Measurements from ENCODE around the gene CLRN2.
"Not testable (repeated sequence)": the region's sequence is repeated elsewhere in the genome, so short reads cannot be mapped to it uniquely, and the experiment has no call there.

CLRN2 gene

DNA sequence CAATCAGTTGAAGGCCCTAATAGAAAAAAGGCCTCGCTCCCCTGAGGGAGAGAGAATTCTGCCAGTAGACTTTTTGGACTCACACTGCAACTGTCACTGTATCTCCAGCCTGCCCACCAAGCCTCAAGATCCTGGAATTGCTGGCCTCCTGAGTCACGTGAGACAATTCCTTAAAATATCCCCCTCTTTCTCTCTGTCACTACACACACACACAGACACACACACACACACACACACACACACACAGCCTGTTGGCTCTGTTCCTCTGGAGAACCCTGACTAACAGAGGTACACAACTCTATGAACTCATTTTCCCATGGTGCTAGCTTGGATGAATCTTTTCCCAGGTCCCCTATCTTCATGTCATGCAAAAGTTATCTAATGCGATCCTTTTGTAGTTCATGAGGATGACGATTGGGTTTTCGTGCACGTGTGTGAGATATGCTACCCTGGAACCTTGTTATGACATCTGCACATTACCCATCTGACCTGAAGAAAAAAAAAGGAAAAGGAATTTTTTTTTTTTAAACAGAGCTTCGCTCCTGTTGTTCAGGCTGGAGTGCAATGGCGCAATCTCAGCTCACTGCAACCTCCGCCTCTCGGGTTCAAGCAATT lies 13.7 kb downstream of the CLRN2 start:
- H3K36me3 ChIP-seq (ENCODE audit: control insufficient read depth, insufficient read depth, low read length) = no peaks in the 10 kb centered on the region
- H3K9me3 ChIP-seq (ENCODE audit: control insufficient read depth, insufficient read depth, low read length) = no peaks in the 10 kb centered on the region
- H3K27me3 ChIP-seq (ENCODE audit: control insufficient read depth, insufficient read depth, low read length) = no peaks in the 10 kb centered on the region
- no peak overlapping the region for H3K9ac ChIP-seq (ENCODE audit: low read depth, low read length)
- no peaks in the 10 kb centered on the region for H3K4me1 ChIP-seq (ENCODE audit: control insufficient read depth, insufficient read depth, low read length)
- H3K4me3 ChIP-seq (ENCODE audit: low read depth, low read length) = no peak overlapping the region

DNA sequence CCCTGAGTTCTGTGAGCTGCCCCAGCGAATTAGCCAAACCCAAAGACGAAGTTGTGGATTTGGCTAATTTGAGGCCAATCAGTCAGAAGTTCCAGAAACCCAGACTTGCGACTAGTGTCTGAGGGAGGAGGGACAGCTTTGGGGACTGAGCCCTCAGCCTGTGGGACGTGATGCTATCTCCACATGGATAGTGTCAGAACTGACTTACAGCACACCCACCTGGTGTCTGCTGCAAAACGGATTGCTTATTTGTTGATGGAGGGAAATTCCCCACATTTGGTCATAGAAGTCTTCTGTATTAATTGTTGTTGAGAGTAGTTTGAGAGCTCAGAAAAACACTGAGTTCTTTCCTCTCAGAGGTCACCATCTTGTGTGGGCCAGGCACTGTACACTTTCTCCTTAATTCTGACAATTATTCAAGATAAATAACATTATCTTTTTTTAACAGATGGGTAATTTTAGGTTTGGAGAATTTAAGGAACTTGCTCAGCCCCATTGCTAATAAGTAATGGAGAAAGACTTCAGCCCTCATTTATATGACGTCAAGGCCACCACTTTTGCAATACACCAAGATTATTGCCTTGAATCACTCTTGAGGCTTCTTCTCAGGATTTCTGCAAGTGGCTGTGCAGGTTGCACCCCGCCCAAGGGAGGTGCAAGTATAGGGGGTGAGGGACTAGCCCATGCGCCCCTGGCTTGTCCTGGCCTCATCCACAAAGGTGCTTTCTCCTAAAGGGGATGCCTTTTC lies 16.7 kb downstream of the CLRN2 start:
- no peak overlapping the region for H3K4me3 ChIP-seq (ENCODE audit: low read depth, low read length)

DNA sequence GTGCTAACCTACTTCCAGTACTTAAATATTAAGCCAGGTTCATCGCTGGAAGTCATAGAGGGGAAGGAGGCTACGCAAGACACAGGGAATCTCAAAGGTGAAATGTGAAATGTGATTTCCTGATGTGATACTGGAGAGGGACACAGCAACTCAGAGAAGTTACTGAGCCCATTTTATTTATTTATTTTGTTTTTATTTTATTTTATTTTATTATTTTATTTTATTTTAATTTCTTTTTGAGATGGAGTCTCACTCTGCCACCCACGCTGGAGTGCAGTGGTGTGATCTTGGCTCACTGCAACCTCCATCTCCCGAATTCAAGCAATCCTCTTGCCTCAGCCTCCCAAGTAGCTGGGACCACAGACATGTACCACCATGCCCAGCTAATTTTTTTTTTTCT lies 19.7 kb downstream of the CLRN2 start:
- H3K4me1 ChIP-seq (ENCODE audit: control insufficient read depth, insufficient read depth, low read length) = no peaks in the 10 kb centered on the region

More for the DNA sequence above, 16.7 kb downstream of the CLRN2 start:
- Histone ChIP-seq H3K27me3 (ENCODE audit: control insufficient read depth, insufficient read depth, low read length) (no peaks in the 10 kb centered on the region), H3K9ac (ENCODE audit: low read depth, low read length) (no peak overlapping the region), H3K4me1 (ENCODE audit: control insufficient read depth, insufficient read depth, low read length) (no peaks in the 10 kb centered on the region), H3K9me3 (ENCODE audit: control insufficient read depth, insufficient read depth, low read length) (no peaks in the 10 kb centered on the region), H3K36me3 (ENCODE audit: control insufficient read depth, insufficient read depth, low read length) (no peaks in the 10 kb centered on the region)

DNA sequence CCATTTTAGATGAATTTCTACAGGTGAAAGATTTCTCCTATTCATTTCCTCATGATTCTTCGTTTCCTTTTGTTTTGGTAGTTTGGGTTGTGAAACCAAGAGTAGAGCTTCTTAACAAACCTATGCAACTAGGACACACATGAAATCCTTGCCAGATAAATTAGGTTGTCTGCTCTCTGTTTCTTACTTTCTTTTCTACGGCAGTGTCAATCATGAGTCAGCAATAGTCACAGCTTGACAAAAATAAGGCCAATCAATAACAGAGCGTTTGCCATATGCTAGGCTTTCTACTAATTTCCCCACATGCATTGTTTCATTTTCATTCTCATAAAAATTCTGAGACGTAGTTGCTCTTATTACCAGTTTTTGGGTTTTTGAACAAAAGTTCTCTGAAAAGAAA lies 20.3 kb downstream of the CLRN2 start:
- Histone ChIP-seq H3K27me3 (ENCODE audit: control insufficient read depth, insufficient read depth, low read length) (no peaks in the 10 kb centered on the region), H3K9me3 (ENCODE audit: control insufficient read depth, insufficient read depth, low read length) (no peaks in the 10 kb centered on the region), H3K36me3 (ENCODE audit: control insufficient read depth, insufficient read depth, low read length) (no peaks in the 10 kb centered on the region), H3K9ac (ENCODE audit: low read depth, low read length) (no peak overlapping the region), H3K4me3 (ENCODE audit: low read depth, low read length) (no peak overlapping the region), H3K4me1 (ENCODE audit: control insufficient read depth, insufficient read depth, low read length) (no peaks in the 10 kb centered on the region)

More for the DNA sequence above, 19.7 kb downstream of the CLRN2 start:
- Histone ChIP-seq H3K9me3 (ENCODE audit: control insufficient read depth, insufficient read depth, low read length) (no peaks in the 10 kb centered on the region), H3K36me3 (ENCODE audit: control insufficient read depth, insufficient read depth, low read length) (no peaks in the 10 kb centered on the region), H3K27me3 (ENCODE audit: control insufficient read depth, insufficient read depth, low read length) (no peaks in the 10 kb centered on the region), H3K4me3 (ENCODE audit: low read depth, low read length) (no peak overlapping the region), H3K9ac (ENCODE audit: low read depth, low read length) (no peak overlapping the region)

DNA sequence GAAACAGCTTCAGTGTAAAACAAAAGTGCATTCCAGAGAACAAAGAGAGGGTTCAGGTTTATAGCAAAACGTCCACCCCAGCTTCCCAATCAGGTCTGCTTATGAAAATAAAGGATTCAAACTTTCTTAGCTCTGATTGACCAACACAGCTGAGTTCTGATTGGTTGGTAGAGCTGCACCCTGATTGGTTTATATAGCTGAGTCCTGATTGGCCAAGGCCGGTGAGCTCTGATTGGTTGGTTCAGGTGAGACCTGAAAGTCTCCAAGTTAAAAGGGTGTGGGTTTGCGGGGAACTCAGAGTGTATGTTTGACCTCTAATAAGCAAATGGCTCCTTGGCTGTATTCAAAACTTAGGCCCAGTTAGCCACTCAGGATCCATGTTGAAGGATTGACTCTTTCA lies 20.9 kb downstream of the CLRN2 start:
- Histone ChIP-seq H3K9ac (ENCODE audit: low read depth, low read length) (no peak overlapping the region), H3K9me3 (ENCODE audit: control insufficient read depth, insufficient read depth, low read length) (no peaks in the 10 kb centered on the region), H3K36me3 (ENCODE audit: control insufficient read depth, insufficient read depth, low read length) (no peaks in the 10 kb centered on the region), H3K4me3 (ENCODE audit: low read depth, low read length) (no peak overlapping the region), H3K4me1 (ENCODE audit: control insufficient read depth, insufficient read depth, low read length) (no peaks in the 10 kb centered on the region), H3K27me3 (ENCODE audit: control insufficient read depth, insufficient read depth, low read length) (no peaks in the 10 kb centered on the region)

DNA sequence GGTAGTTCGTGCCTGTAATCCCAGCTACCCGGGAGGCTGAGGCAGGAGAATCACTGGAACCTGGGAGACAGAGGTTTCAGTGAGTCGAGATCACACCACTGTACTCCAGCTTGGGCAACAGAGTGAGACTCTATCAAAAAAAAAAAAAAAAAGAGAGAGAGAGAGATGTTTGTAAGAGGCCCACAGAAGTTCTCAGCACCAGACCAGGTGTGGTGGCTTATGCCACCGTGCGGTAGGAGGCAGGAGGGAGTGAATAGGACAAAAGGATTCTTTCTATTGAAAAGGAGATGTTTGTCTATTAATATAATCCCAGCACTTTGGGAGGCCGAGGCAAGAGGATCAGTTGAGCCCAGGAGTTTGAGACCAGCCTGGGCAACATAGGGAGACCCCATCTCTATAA lies 22.1 kb downstream of the CLRN2 start:
- H3K27me3 ChIP-seq (ENCODE audit: control insufficient read depth, insufficient read depth, low read length); H3K9ac ChIP-seq (ENCODE audit: low read depth, low read length); H3K9me3 ChIP-seq (ENCODE audit: control insufficient read depth, insufficient read depth, low read length); H3K4me1 ChIP-seq (ENCODE audit: control insufficient read depth, insufficient read depth, low read length); H3K36me3 ChIP-seq (ENCODE audit: control insufficient read depth, insufficient read depth, low read length); H3K4me3 ChIP-seq (ENCODE audit: low read depth, low read length): not testable (repeated sequence)

DNA sequence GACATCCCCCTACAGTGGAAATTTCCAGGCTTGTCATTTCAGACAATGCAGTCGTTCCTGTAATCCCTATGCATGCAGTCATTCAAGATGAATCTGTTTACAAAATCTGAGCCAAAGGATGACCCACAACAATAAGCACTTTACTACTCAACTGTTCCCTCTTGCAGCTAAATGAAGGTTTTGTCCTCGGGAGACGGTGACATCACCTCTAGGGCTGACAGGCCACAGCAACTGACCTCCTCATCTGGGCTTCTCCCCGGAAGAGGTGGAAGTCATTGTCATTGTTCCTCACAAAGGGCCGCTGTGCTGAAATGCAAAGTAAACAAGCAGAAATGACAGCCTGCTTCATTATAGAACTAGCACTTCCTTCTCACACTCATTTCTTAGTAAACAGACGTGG lies 29.2 kb downstream of the CLRN2 start:
- no peak overlapping the region for H3K4me3 ChIP-seq (ENCODE audit: low read depth, low read length)
- H3K9ac ChIP-seq (ENCODE audit: low read depth, low read length) = no peak overlapping the region
- no peaks in the 10 kb centered on the region for H3K9me3 ChIP-seq (ENCODE audit: control insufficient read depth, insufficient read depth, low read length)
- H3K27me3 ChIP-seq (ENCODE audit: control insufficient read depth, insufficient read depth, low read length) = peaks cover 12% of the 10 kb centered on the region
- no peaks in the 10 kb centered on the region for H3K36me3 ChIP-seq (ENCODE audit: control insufficient read depth, insufficient read depth, low read length)
- peaks cover 11% of the 10 kb centered on the region for H3K4me1 ChIP-seq (ENCODE audit: control insufficient read depth, insufficient read depth, low read length)

DNA sequence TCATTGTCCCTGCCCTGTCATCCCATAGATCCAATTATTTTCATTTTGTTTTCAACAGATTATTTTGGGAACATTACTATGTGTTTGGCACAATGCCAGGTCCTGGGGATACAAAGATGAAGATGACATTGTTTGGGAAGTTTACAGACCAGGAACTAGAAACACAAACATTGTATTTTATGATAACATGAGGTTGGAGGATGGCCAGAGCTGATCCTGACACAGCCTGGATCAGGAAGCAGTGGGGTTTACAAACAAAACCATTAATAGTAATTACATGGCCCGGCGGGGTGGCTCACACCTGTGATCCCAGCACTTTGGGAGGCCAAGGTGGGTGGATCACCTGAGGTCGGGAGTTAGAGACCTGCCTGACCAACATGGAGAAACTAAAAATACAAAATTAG lies 29.9 kb downstream of the CLRN2 start:
- Histone ChIP-seq H3K9ac (ENCODE audit: low read depth, low read length) (no peak overlapping the region), H3K9me3 (ENCODE audit: control insufficient read depth, insufficient read depth, low read length) (no peaks in the 10 kb centered on the region), H3K36me3 (ENCODE audit: control insufficient read depth, insufficient read depth, low read length) (no peaks in the 10 kb centered on the region), H3K4me1 (ENCODE audit: control insufficient read depth, insufficient read depth, low read length) (peaks cover 11% of the 10 kb centered on the region), H3K4me3 (ENCODE audit: low read depth, low read length) (no peak overlapping the region), H3K27me3 (ENCODE audit: control insufficient read depth, insufficient read depth, low read length) (peaks cover 12% of the 10 kb centered on the region)

DNA sequence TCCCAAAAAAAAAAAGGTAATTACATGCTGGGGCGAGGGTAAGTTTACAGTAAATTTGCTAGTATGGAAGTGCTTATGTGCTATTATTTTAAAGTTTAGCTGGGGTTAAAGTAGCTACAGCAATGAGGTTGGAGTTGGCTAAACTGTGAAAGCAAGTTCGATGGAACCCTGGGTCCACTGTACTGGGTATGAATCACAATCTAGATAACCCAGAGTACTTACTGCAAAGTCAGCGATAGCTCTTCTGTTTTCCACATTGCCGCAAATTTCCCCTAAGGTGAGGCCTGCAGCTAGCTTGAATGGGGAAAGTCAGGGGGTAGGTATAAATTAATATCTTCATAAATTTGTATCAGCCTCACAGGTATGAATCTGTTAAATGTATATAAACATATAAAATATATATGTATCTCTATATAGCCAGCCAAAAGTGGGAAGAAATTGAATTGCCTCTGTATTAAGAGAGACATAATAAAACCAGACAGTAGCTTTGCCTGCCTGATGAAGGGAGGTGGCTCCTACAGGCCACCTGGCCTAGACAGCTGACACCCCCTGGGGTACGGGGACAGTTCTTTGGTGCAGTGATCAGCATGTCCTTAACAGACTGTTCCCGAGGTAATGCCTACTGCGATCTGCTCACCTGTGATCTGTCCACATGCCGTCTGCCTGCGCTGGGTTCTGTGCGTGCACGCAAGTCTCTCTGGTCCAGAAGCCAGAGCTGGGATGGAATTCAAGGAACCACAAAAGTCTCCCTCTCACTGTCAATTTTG lies 30.6 kb downstream of the CLRN2 start:
- Histone ChIP-seq H3K4me1 (ENCODE audit: control insufficient read depth, insufficient read depth, low read length) (peaks cover 11% of the 10 kb centered on the region), H3K9ac (ENCODE audit: low read depth, low read length) (no peak overlapping the region), H3K4me3 (ENCODE audit: low read depth, low read length) (no peak overlapping the region), H3K36me3 (ENCODE audit: control insufficient read depth, insufficient read depth, low read length) (no peaks in the 10 kb centered on the region), H3K27me3 (ENCODE audit: control insufficient read depth, insufficient read depth, low read length) (peaks cover 12% of the 10 kb centered on the region), H3K9me3 (ENCODE audit: control insufficient read depth, insufficient read depth, low read length) (no peaks in the 10 kb centered on the region)

DNA sequence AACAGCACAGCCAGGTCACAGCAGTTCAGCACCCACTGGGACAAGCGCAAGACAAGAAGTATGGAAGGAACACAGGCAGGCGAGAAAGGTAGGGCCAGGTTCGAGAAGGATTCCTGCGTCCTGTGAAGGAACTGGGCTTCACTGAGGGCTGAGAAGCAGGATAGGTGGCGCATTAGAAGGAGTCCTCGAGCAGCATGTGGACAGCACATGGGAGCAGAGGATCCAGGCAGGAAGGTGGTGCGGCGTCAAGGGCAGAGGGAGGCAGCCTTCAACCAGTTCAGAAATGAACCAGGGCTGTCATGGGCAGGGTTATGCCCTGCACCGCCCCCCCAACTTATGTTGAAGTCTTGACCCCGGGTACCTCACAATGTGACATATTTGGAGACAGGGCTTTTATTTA lies 31.3 kb downstream of the CLRN2 start:
- H3K4me3 ChIP-seq (ENCODE audit: low read depth, low read length) = no peak overlapping the region
- H3K27me3 ChIP-seq (ENCODE audit: control insufficient read depth, insufficient read depth, low read length) = peaks cover 12% of the 10 kb centered on the region
- no peak overlapping the region for H3K9ac ChIP-seq (ENCODE audit: low read depth, low read length)
- peaks cover 11% of the 10 kb centered on the region for H3K4me1 ChIP-seq (ENCODE audit: control insufficient read depth, insufficient read depth, low read length)
- no peaks in the 10 kb centered on the region for H3K9me3 ChIP-seq (ENCODE audit: control insufficient read depth, insufficient read depth, low read length)
- no peaks in the 10 kb centered on the region for H3K36me3 ChIP-seq (ENCODE audit: control insufficient read depth, insufficient read depth, low read length)

DNA sequence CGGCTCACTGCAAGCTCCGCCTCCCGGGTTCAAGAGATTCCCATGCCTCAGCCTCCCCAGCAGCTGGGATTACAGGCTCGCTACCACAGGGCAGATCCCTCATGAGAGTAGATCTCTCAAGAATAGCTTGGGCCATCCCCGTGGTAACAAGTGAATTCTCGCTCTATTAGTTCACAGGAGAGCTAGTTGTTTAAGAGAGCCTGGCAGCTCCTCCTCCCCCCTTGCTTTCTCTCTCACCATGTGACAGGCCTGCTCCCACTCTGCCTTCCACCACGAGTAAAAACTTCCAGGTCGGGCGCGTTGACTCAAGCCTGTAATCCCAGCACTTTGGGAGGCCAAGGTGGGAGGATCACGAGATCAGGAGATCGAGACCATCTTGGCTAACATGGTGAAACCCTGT lies 31.7 kb downstream of the CLRN2 start:
- no peaks in the 10 kb centered on the region for H3K9me3 ChIP-seq (ENCODE audit: control insufficient read depth, insufficient read depth, low read length)

DNA sequence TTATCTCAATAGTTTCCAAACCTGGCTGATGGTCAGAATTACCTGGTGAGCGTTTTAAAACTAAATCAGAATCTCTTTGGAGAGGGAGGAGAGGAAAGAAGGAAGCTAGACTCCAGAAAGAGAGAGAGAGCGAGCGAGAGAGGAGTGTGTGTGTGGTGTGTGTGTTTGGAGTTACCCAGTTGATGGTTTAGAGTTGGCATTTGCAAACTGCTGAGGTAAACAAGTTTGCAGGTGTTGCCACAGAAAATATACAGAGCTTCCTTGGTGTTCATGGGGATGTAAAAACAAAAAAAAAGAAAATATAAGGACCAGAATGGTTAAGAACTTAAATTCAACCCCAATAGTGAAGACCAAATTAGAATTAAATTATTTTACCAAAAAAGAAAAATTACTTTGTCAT lies 35.6 kb downstream of the CLRN2 start:
- H3K4me1 ChIP-seq (ENCODE audit: control insufficient read depth, insufficient read depth, low read length) = peaks cover 2% of the 10 kb centered on the region
- H3K4me3 ChIP-seq (ENCODE audit: low read depth, low read length) = no peak overlapping the region
- H3K9ac ChIP-seq (ENCODE audit: low read depth, low read length) = no peak overlapping the region
- peaks cover 9% of the 10 kb centered on the region for H3K27me3 ChIP-seq (ENCODE audit: control insufficient read depth, insufficient read depth, low read length)
- H3K36me3 ChIP-seq (ENCODE audit: control insufficient read depth, insufficient read depth, low read length) = no peaks in the 10 kb centered on the region
- no peaks in the 10 kb centered on the region for H3K9me3 ChIP-seq (ENCODE audit: control insufficient read depth, insufficient read depth, low read length)

More for the DNA sequence above, 31.7 kb downstream of the CLRN2 start:
- Histone ChIP-seq H3K4me3 (ENCODE audit: low read depth, low read length) (no peak overlapping the region), H3K4me1 (ENCODE audit: control insufficient read depth, insufficient read depth, low read length) (peaks cover 11% of the 10 kb centered on the region), H3K36me3 (ENCODE audit: control insufficient read depth, insufficient read depth, low read length) (no peaks in the 10 kb centered on the region), H3K27me3 (ENCODE audit: control insufficient read depth, insufficient read depth, low read length) (peaks cover 12% of the 10 kb centered on the region), H3K9ac (ENCODE audit: low read depth, low read length) (no peak overlapping the region)

Measured in iPS-15b (cell line).